ENCODE measurements around the gene RFPL3. TPM values are rescaled to one million over a fixed set of nuclear protein-coding genes. Genes with fewer than 3 reads are reported as not detected.
"Not testable (repeated sequence)": the region's sequence is repeated elsewhere in the genome, so short reads cannot be mapped to it uniquely, and the experiment has no call there.

Gene RFPL3
- polyA plus RNA-seq, 6 donors from 2014 or later, result not detected

- Mint-ChIP-seq H3K36me3 (no peaks in the 10 kb centered on the region), H3K4me1 (no peaks in the 10 kb centered on the region), H3K27me3 (peaks cover 11 to 37% (median 15%) of the 10 kb centered on the region in 3 donors), H3K9me3 (peaks cover 0 to 8% (median 4%) of the 10 kb centered on the region in 7 donors), H3K4me3 (no peak overlapping the region), H3K27ac (no peak overlapping the region)
- no peak for DNase-seq
- ATAC-seq (ENCODE audit: low read depth in 2 of 2), result no peak
Observed at GRCh38 chr22:32348031-32348611, 9.5 kb upstream of the RFPL3 start.

- not testable (repeated sequence) for DNase-seq; ATAC-seq (ENCODE audit: low read depth in 2 of 2); H3K4me3 Mint-ChIP-seq; H3K4me1 Mint-ChIP-seq; H3K27ac Mint-ChIP-seq; H3K36me3 Mint-ChIP-seq; H3K9me3 Mint-ChIP-seq
- peaks cover 0 to 19% (median 4%) of the 10 kb centered on the region in 3 donors for H3K27me3 Mint-ChIP-seq
Observed at GRCh38 chr22:32351875-32352274, 5.8 kb upstream of the RFPL3 start.

DNA sequence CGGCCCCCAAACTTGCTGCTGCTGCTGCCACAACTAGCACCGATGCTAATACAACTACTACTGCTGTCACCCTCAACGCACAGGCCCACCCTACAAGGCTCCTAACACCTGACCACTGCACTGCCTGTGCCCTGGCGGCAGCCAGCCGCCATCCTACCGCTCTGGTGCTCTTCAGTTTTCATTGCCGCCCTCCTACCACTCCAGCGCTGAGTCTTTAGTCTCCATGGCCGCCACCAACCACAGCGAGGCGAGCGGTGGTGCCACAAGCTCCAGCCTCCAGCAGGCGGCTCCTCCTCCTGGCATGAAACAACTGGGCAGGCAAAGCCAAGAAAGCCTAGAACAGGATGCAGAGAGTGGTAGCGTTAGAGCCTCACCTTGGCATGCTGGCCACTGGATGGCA lies 5.0 kb upstream of the RFPL3 start:
- Mint-ChIP-seq H3K36me3 (peaks cover 0 to 8% of the 10 kb centered on the region in 2 donors), H3K4me1 (peaks cover 0 to 6% (median 0%) of the 10 kb centered on the region in 3 donors), H3K4me3 (no peak overlapping the region), H3K27me3 (peaks cover 0 to 19% (median 4%) of the 10 kb centered on the region in 3 donors), H3K27ac (peak overlapping the region in 1 of 6 donors; percentile 56), H3K9me3 (peaks cover 0 to 9% (median 7%) of the 10 kb centered on the region in 7 donors)
- DNase-seq (no peak), ATAC-seq (ENCODE audit: low read depth in 2 of 2) (no peak)

- ATAC-seq (ENCODE audit: low read depth in 2 of 2) (no peak), DNase-seq (no peak)
- Mint-ChIP-seq H3K27me3 (peaks cover 0 to 19% (median 4%) of the 10 kb centered on the region in 3 donors), H3K27ac (no peak overlapping the region), H3K9me3 (peaks cover 0 to 9% (median 7%) of the 10 kb centered on the region in 7 donors), H3K4me1 (peaks cover 0 to 6% (median 0%) of the 10 kb centered on the region in 3 donors), H3K36me3 (peaks cover 0 to 8% of the 10 kb centered on the region in 2 donors), H3K4me3 (no peak overlapping the region)
Observed at GRCh38 chr22:32353292-32353691, 4.4 kb upstream of the RFPL3 start.

- Mint-ChIP-seq H3K27me3 (peaks cover 0 to 20% (median 4%) of the 10 kb centered on the region in 3 donors), H3K27ac (no peak overlapping the region), H3K4me1 (peaks cover 0 to 6% (median 0%) of the 10 kb centered on the region in 3 donors), H3K4me3 (no peak overlapping the region), H3K9me3 (peaks cover 0 to 9% (median 7%) of the 10 kb centered on the region in 7 donors), H3K36me3 (peaks cover 0 to 8% of the 10 kb centered on the region in 2 donors)
- DNase-seq, result no peak
- ATAC-seq (ENCODE audit: low read depth in 2 of 2), result no peak
Observed at GRCh38 chr22:32353840-32354239, 3.8 kb upstream of the RFPL3 start.

GRCh38 chr22:32354360-32355351 lies 3.0 kb upstream of the RFPL3 start:
- DNase-seq (no peak), ATAC-seq (ENCODE audit: low read depth in 2 of 2) (no peak)
- Mint-ChIP-seq H3K9me3 (peaks cover 0 to 9% (median 7%) of the 10 kb centered on the region in 7 donors), H3K4me3 (no peak overlapping the region), H3K4me1 (peaks cover 0 to 6% (median 0%) of the 10 kb centered on the region in 3 donors), H3K36me3 (peaks cover 0 to 8% of the 10 kb centered on the region in 2 donors), H3K27ac (no peak overlapping the region), H3K27me3 (peaks cover 0 to 23% (median 8%) of the 10 kb centered on the region in 3 donors)

GRCh38 chr22:32355760-32356159 lies 1.9 kb upstream of the RFPL3 start:
- H3K27ac Mint-ChIP-seq, result no peak overlapping the region
- DNase-seq, result no peak

GRCh38 chr22:32360096-32360495 lies 2.4 kb downstream of the RFPL3 start:
- ATAC-seq (ENCODE audit: low read depth in 2 of 2); H3K4me3 Mint-ChIP-seq; H3K4me1 Mint-ChIP-seq; DNase-seq; H3K36me3 Mint-ChIP-seq; H3K27ac Mint-ChIP-seq; H3K9me3 Mint-ChIP-seq: not testable (repeated sequence)
- H3K27me3 Mint-ChIP-seq, result peaks cover 4 to 23% (median 7%) of the 10 kb centered on the region in 3 donors

More at GRCh38 chr22:32355760-32356159, 1.9 kb upstream of the RFPL3 start:
- no peak for ATAC-seq (ENCODE audit: low read depth in 2 of 2)
- Mint-ChIP-seq H3K27me3 (peaks cover 0 to 18% (median 8%) of the 10 kb centered on the region in 3 donors), H3K36me3 (peaks cover 0 to 8% of the 10 kb centered on the region in 2 donors), H3K9me3 (peaks cover 0 to 9% (median 7%) of the 10 kb centered on the region in 7 donors), H3K4me3 (no peak overlapping the region), H3K4me1 (peaks cover 0 to 6% (median 0%) of the 10 kb centered on the region in 3 donors)

DNA sequence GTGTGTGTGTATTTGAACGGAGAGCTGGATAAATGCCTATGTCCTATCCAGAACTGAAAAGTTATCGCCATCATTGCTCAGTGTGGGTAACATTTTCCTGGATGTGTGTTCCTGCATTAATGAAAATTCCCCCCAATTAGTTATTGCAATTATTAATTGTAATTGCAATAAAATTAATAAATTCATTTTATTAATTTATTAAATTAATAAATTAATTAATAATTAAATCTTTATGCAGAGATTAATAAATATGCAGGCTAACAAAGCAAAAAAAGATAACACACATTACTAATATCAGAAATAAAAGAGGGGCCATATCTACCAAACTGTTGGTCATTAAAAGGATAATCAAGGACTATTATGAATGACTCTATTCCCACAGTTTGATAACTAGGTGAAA lies 3.6 kb downstream of the RFPL3 start:
- Mint-ChIP-seq H3K9me3 (no peaks in the 10 kb centered on the region), H3K27me3 (peaks cover 4 to 18% (median 8%) of the 10 kb centered on the region in 3 donors), H3K4me3 (no peak overlapping the region), H3K27ac (no peak overlapping the region), H3K4me1 (peaks cover 0 to 1% (median 0%) of the 10 kb centered on the region in 3 donors), H3K36me3 (peaks cover 0 to 4% of the 10 kb centered on the region in 2 donors)
- ATAC-seq (ENCODE audit: low read depth in 2 of 2), result no peak
- no peak for DNase-seq

DNA sequence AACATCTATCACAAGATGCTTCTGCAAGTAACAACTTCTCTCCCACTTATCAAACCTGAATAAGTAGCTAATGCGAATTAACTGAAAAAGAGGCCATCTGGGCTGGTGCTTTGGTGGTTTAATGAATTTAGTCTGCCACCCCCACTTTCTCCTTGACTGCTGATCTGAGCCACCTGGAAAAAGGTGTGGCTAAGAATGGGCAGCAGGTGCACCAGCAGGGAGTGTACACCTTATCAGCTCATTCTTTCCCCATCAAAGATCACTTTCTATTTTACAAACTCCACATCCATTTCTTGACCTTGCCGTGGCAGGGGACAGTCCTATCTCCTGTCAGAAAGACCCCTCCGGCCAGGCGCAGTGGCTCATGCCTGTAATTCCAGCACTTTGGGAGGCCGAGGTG lies 6.5 kb downstream of the RFPL3 start:
- Mint-ChIP-seq H3K4me3 (no peak overlapping the region), H3K36me3 (peaks cover 0 to 7% of the 10 kb centered on the region in 2 donors)

GRCh38 chr22:32375678-32376450 lies 18.2 kb downstream of the RFPL3 start:
- H3K4me1 Mint-ChIP-seq, result no peaks in the 10 kb centered on the region
- H3K27ac Mint-ChIP-seq, result no peak overlapping the region
- H3K9me3 Mint-ChIP-seq, result no peaks in the 10 kb centered on the region
- H3K27me3 Mint-ChIP-seq, result peaks cover 0 to 5% (median 0%) of the 10 kb centered on the region in 3 donors
- H3K36me3 Mint-ChIP-seq, result no peaks in the 10 kb centered on the region
- peak overlapping the region in 1 of 8 donors; percentile 12 for H3K4me3 Mint-ChIP-seq
- no peak for DNase-seq
- ATAC-seq (ENCODE audit: low read depth in 2 of 2), result no peak

More for the DNA sequence above, 6.5 kb downstream of the RFPL3 start:
- Mint-ChIP-seq H3K27ac (peak overlapping the region in 1 of 6 donors; percentile 22), H3K27me3 (peaks cover under 1 to 12% (median 8%) of the 10 kb centered on the region in 3 donors), H3K4me1 (no peaks in the 10 kb centered on the region), H3K9me3 (no peaks in the 10 kb centered on the region)
- ATAC-seq (ENCODE audit: low read depth in 2 of 2) (no peak), DNase-seq (no peak)

DNA sequence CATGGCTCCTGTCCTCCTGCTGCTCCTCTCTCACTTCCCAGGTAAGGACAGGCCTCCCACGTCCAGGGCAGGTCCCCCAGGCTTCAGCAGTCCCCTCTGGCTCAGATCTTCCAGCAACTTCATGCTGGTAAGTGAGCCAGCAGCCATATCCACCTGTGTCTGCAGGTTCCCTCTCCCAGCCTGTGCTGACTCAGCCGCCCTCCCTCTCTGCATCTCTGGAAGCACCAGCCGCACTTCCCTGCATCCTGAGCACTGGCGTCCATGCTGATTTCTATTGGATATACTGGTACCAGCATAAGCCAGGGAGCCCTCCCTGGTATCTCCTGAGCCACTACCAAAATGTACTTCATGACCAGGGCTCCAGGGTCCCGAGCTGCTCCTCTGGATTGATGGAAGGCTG lies 19.0 kb downstream of the RFPL3 start:
- Mint-ChIP-seq H3K4me3 (no peak overlapping the region), H3K36me3 (no peaks in the 10 kb centered on the region), H3K9me3 (no peaks in the 10 kb centered on the region), H3K4me1 (no peaks in the 10 kb centered on the region), H3K27ac (no peak overlapping the region), H3K27me3 (peaks cover 0 to 5% (median 0%) of the 10 kb centered on the region in 3 donors)
- DNase-seq, result no peak
- no peak for ATAC-seq (ENCODE audit: low read depth in 2 of 2)
